IMR-90 (cell line): ENCODE data around the gene SPHK2. TPM values are rescaled to one million over a fixed set of nuclear protein-coding genes. Genes with fewer than 3 reads are reported as not detected.

Experiments
- BHLHE40 ChIP-seq: fragments of 150-350 bp; IDR thresholded peaks from 2 replicates; pipeline ENCODE4 v1.6.1; 2016; ENCODE audit warnings: mild to moderate bottlenecking, low read depth, low read length
- MAZ ChIP-seq: IDR thresholded peaks from 2 replicates; pipeline ENCODE4 v1.6.1; 2012; ENCODE audit warnings: low read depth, mild to moderate bottlenecking, low read length, improper control_type of control experiment, moderate library complexity, borderline replicate concordance
- RFX5 ChIP-seq: IDR thresholded peaks from 2 replicates; pipeline ENCODE4 v1.8.0; 2012; ENCODE audit warnings: low read depth, mild to moderate bottlenecking, low read length, moderate library complexity
- polyA plus RNA-seq, 3 experiments: library from polyadenylated mRNA; depleted of rRNA; stranded (reverse); fragments of >200 nt; gene quantifications; 2 replicates each; pipeline ENCODE4 v1.2.3, GENCODE V29; 2012; ENCODE audit warnings: low replicate concordance in 1 of 3
- total RNA-seq: library from RNA; depleted of rRNA; stranded (reverse); fragments of >200 nt; gene quantifications from 2 replicates; pipeline ENCODE4 v1.2.3, GENCODE V29; 2012
- TF ChIP-seq, protein P1 (sequence below): fragments of 150-350 bp; IDR thresholded peaks from 2 replicates; pipeline ENCODE4 v1.6.1; 2016; ENCODE audit warnings: low read depth, mild to moderate bottlenecking, low read length, moderate library complexity, borderline replicate concordance

Gene SPHK2
- total and polyA plus RNA-seq, 2 of the 4 experiments (the other 2 are of a cell fraction): 1.6 to 9.9 TPM

- TF ChIP-seq, protein P1, sequence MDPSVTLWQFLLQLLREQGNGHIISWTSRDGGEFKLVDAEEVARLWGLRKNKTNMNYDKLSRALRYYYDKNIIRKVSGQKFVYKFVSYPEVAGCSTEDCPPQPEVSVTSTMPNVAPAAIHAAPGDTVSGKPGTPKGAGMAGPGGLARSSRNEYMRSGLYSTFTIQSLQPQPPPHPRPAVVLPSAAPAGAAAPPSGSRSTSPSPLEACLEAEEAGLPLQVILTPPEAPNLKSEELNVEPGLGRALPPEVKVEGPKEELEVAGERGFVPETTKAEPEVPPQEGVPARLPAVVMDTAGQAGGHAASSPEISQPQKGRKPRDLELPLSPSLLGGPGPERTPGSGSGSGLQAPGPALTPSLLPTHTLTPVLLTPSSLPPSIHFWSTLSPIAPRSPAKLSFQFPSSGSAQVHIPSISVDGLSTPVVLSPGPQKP: no peak
- TF ChIP-seq BHLHE40: no peak
- no peak for TF ChIP-seq RFX5
- no peak for TF ChIP-seq MAZ
These were observed 26.3 kb downstream of the SPHK2 start (continued) for GRCh38 chr19:48645620-48646000.
